ENCODE measurements around the gene DNMT1.

DNA sequence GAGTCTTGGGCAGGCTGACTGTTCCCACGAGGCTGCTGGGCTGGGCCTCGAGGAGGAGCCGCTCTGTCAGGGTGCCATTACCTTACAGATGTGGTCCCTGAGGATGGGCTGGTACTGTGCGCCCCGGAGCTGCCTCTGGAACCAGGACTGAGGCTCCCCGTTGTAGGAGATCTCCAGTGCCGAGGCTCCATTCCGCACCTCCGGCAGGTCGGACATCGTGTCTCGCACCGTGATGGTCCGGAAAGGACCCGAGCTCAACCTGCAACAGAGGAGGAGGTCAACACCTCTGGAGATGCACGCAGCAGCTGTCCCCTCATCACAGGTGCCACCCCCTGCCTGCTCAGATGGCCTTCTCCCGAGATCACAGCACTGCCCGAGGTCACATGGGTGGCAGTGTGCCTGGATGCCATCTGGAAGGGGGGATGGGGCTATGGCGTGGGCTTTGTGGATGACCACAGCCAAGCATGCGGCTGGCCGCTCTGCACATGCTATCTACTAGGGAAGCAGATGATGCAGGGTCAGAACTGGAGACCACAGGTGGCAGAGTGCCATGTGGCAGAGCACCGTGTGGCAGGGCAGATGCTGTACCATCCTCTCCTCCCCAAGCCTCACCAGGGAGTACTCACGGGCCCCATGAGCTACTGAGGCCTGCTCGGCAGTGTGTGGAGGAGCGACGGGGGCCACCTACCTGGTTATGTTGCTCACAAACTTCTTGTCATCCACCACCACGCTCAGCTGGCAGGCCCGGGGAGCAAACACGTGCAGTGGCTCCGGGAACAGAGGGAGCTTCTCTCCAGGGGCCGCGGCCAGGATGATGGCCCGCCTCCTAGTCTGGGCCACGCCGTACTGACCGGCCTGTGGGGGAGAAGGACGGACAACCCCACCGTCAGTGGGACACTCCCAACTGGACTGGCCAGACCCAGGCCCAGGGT, 56.7 kb downstream of the DNMT1 start:
- TF ChIP-seq, protein P1, sequence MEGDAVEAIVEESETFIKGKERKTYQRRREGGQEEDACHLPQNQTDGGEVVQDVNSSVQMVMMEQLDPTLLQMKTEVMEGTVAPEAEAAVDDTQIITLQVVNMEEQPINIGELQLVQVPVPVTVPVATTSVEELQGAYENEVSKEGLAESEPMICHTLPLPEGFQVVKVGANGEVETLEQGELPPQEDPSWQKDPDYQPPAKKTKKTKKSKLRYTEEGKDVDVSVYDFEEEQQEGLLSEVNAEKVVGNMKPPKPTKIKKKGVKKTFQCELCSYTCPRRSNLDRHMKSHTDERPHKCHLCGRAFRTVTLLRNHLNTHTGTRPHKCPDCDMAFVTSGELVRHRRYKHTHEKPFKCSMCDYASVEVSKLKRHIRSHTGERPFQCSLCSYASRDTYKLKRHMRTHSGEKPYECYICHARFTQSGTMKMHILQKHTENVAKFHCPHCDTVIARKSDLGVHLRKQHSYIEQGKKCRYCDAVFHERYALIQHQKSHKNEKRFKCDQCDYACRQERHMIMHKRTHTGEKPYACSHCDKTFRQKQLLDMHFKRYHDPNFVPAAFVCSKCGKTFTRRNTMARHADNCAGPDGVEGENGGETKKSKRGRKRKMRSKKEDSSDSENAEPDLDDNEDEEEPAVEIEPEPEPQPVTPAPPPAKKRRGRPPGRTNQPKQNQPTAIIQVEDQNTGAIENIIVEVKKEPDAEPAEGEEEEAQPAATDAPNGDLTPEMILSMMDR (IDR thresholded peaks at IDR 0.05; ENCODE audit: poor library complexity, severe bottlenecking), result no peak
- TF ChIP-seq POLR2AphosphoS5 (IDR thresholded peaks at IDR 0.05) (no peak), TAF1 (IDR thresholded peaks at IDR 0.05; ENCODE audit: low read depth) (no peak), EP300 (conservative IDR thresholded peaks at IDR 0.05; ENCODE audit: poor library complexity, severe bottlenecking) (no peak), SMC3 (conservative IDR thresholded peaks at IDR 0.05; ENCODE audit: poor library complexity) (no peak), RAD21 (conservative IDR thresholded peaks at IDR 0.05) (no peak)
